ENCODE data around the gene PPP3CA. TPM values are rescaled to one million over a fixed set of nuclear protein-coding genes. Genes with fewer than 3 reads are reported as not detected.

The PPP3CA gene
- total RNA-seq, 1 experiment from 2014 or later: 31.0 TPM

DNA sequence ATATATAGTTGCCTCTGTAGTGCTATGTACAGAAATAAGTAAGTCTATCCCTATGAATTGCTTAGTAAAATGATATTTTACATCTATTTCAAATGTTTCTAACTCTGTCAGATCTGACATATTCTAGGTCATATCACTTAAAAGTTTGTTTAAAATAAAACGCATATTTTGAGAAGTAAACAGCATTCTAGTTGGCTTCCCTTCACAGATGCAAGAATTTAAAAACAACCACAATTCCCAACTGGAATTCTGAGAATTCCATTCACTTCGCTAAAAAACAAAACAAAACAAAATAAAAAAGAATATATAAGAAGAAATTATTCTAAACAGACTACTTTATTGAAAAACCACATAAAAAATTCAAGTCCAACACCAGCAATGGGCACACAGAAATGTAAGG, 126.0 kb downstream of the PPP3CA start:
- no peaks in the 10 kb centered on the region for H3K9me3 ChIP-seq (ENCODE audit: control insufficient read depth, insufficient read depth, low read depth, low read length)
- intact Hi-C loops (cut with micrococcal nuclease; ENCODE audit: unreplicated experiment): no loop called here
- no peaks in the 10 kb centered on the region for H3K27me3 ChIP-seq (ENCODE audit: control insufficient read depth, insufficient read depth, low read length)
- no peak overlapping the region for H3K4me3 ChIP-seq (ENCODE audit: low read depth in 2 of 2, low read length in 2 of 2)
- ATAC-seq (no peak), DNase-seq (ENCODE audit: low read depth, low spot score) (no peak)
- CTCF ChIA-PET: no interaction called here
- no TSS peak for BruUV-seq (replicated peaks)
- POLR2A ChIA-PET: no interaction called here
- no peak for TF ChIP-seq REST (IDR thresholded peaks at IDR 0.05; ENCODE audit: insufficient read depth in 1 of 2, low read depth in 2 of 2, low read length in 1 of 2)
- in situ Hi-C loops (cut with HindIII; ENCODE audit: low pct_unique_long_range_greater_than_20kb, low sequenced_read_pairs): no loop called here
- H3K36me3 ChIP-seq (ENCODE audit: control insufficient read depth, insufficient read depth, low read length): no peaks in the 10 kb centered on the region; the same call in 1 of the 2 replicates
- H3K4me1 ChIP-seq (ENCODE audit: control insufficient read depth, insufficient read depth, low read length): no peaks in the 10 kb centered on the region; the same call in 1 of the 2 replicates
- H3K27ac ChIP-seq (ENCODE audit: low read length): no peak overlapping the region

GRCh38 chr4:101218894-101219293, 128.4 kb downstream of the PPP3CA start:
- H3K9me3 ChIP-seq (ENCODE audit: control insufficient read depth, insufficient read depth, low read depth, low read length): no peaks in the 10 kb centered on the region
- POLR2A ChIA-PET: interaction anchor here (0.8 kb wide), 1 partner anchor 447 kb away, joined by 4 read pairs; no protein-coding TSS in a partner anchor
- no peaks in the 10 kb centered on the region; the same call in 1 of the 2 replicates for H3K36me3 ChIP-seq (ENCODE audit: control insufficient read depth, insufficient read depth, low read length)
- no peak for TF ChIP-seq REST (IDR thresholded peaks at IDR 0.05; ENCODE audit: insufficient read depth in 1 of 2, low read depth in 2 of 2, low read length in 1 of 2)
- TF ChIP-seq SIN3A (IDR thresholded peaks at IDR 0.05; ENCODE audit: borderline replicate concordance, insufficient read depth, low read depth, low read length): no peak
- no peak for TF ChIP-seq TCF7L2 (IDR thresholded peaks at IDR 0.05; ENCODE audit: low read depth, low read length)
- TF ChIP-seq, protein P1, sequence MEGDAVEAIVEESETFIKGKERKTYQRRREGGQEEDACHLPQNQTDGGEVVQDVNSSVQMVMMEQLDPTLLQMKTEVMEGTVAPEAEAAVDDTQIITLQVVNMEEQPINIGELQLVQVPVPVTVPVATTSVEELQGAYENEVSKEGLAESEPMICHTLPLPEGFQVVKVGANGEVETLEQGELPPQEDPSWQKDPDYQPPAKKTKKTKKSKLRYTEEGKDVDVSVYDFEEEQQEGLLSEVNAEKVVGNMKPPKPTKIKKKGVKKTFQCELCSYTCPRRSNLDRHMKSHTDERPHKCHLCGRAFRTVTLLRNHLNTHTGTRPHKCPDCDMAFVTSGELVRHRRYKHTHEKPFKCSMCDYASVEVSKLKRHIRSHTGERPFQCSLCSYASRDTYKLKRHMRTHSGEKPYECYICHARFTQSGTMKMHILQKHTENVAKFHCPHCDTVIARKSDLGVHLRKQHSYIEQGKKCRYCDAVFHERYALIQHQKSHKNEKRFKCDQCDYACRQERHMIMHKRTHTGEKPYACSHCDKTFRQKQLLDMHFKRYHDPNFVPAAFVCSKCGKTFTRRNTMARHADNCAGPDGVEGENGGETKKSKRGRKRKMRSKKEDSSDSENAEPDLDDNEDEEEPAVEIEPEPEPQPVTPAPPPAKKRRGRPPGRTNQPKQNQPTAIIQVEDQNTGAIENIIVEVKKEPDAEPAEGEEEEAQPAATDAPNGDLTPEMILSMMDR (IDR thresholded peaks at IDR 0.05): no peak
- TF ChIP-seq POLR2AphosphoS5 (IDR thresholded peaks at IDR 0.05; ENCODE audit: low read depth, low read length): no peak
- no peaks in the 10 kb centered on the region for H3K27me3 ChIP-seq (ENCODE audit: control insufficient read depth, insufficient read depth, low read length)
- no TSS peak for BruUV-seq (replicated peaks)
- no peak overlapping the region for H3K27ac ChIP-seq (ENCODE audit: low read length)
- no peaks in the 10 kb centered on the region; the same call in 1 of the 2 replicates for H3K4me1 ChIP-seq (ENCODE audit: control insufficient read depth, insufficient read depth, low read length)
- in situ Hi-C loops (cut with HindIII; ENCODE audit: low pct_unique_long_range_greater_than_20kb, low sequenced_read_pairs): no loop called here
- no peak overlapping the region for H3K4me3 ChIP-seq (ENCODE audit: low read depth in 2 of 2, low read length in 2 of 2)
- DNase-seq (ENCODE audit: low read depth, low spot score): no peak
- no peak for ATAC-seq
- CTCF ChIA-PET: no interaction called here
- intact Hi-C loops (cut with micrococcal nuclease; ENCODE audit: unreplicated experiment): no loop called here
